KMS-11 (cell line): ENCODE measurements around the gene NPEPL1.

Experiments used
- H2AFZ ChIP-seq: fragments of 200-600 bp; sonication (generic); 2 replicates; pipeline ENCODE4 v1.6.1; 2016; ENCODE audit warnings: antibody characterized with exemption, mixed run types, low read depth
- H3K27ac ChIP-seq: fragments of 200-600 bp; sonication (generic); 2 replicates; pipeline ENCODE4 v1.6.1; 2016; ENCODE audit warnings: mild to moderate bottlenecking, mixed run types
- H3K27me3 ChIP-seq: fragments of 200-600 bp; sonication (generic); 2 replicates; pipeline ENCODE4 v1.6.1; 2017; ENCODE audit warnings: mild to moderate bottlenecking, low read depth, mixed run types, moderate library complexity; ENCODE audit not compliant: insufficient read depth
- H3K36me3 ChIP-seq: fragments of 200-600 bp; sonication (generic); 2 replicates; pipeline ENCODE4 v1.6.1; 2017; ENCODE audit warnings: mild to moderate bottlenecking, mixed run types; ENCODE audit not compliant: insufficient read depth
- H3K4me1 ChIP-seq: fragments of 200-600 bp; sonication (generic); 2 replicates; pipeline ENCODE4 v1.6.1; 2016; ENCODE audit warnings: mild to moderate bottlenecking, low read depth, mixed run types; ENCODE audit not compliant: poor library complexity, severe bottlenecking
- H3K4me2 ChIP-seq: fragments of 200-600 bp; sonication (generic); 2 replicates; pipeline ENCODE4 v1.7.0; 2016; ENCODE audit warnings: mild to moderate bottlenecking, mixed run types
- H3K4me3 ChIP-seq: fragments of 200-600 bp; sonication (generic); IDR thresholded peaks from 2 replicates; pipeline ENCODE4 v1.6.1; 2017; ENCODE audit warnings: low read depth, low read length, mixed read lengths; ENCODE audit not compliant: insufficient read depth
- H3K79me2 ChIP-seq: fragments of 200-600 bp; sonication (generic); 2 replicates; pipeline ENCODE4 v1.6.1; 2016; ENCODE audit warnings: low read depth, mixed run types; ENCODE audit not compliant: insufficient read depth
- H3K9ac ChIP-seq: fragments of 200-600 bp; sonication (generic); 2 replicates; pipeline ENCODE4 v1.6.1; 2016; ENCODE audit warnings: mild to moderate bottlenecking, mixed run types
- H4K20me1 ChIP-seq: fragments of 200-600 bp; sonication (generic); 2 replicates; pipeline ENCODE4 v1.6.1; 2016; ENCODE audit warnings: mild to moderate bottlenecking, mixed run types; ENCODE audit not compliant: insufficient read depth
- TF ChIP-seq, protein P1 (sequence below): fragments of 200-600 bp; sonication (generic); conservative IDR thresholded peaks from 2 replicates; pipeline ENCODE4 v1.6.1; 2017; ENCODE audit warnings: low read depth, mild to moderate bottlenecking, antibody characterized with exemption, low read length, moderate library complexity, mixed read lengths

The NPEPL1 gene

DNA sequence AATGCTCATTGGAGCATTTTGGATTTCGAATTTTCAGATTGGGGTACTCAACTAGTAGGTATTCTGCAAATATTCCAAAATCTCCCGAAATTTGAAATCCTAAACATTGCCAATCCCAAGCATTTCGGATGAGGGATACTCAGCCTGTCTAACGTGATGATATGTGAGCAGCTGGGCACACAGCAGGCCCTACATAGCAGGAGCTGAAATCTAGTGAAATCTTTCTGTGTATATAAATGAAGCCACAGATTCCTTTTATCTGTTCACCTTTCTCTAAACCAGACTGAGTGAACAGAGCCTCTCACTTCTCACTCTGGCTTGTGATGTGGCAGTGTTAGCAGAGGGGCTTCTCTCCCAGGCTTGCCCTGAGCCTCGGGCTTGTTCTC lies 23.7 kb upstream of the NPEPL1 start:
- Histone ChIP-seq H3K9ac (no peak overlapping the region), H3K27me3 (no peaks in the 10 kb centered on the region), H4K20me1 (no peaks in the 10 kb centered on the region; the same call in 1 of the 2 replicates), H2AFZ (no peak overlapping the region), H3K36me3 (no peaks in the 10 kb centered on the region), H3K4me2 (peak overlapping the region; percentile 59; the same call in 1 of the 2 replicates), H3K4me3 (no peak overlapping the region), H3K4me1 (peaks cover 22% of the 10 kb centered on the region), H3K79me2 (no peaks in the 10 kb centered on the region; the same call in 1 of the 2 replicates), H3K27ac (peak overlapping the region; percentile 36; the same call in 1 of the 2 replicates)
- TF ChIP-seq, protein P1, sequence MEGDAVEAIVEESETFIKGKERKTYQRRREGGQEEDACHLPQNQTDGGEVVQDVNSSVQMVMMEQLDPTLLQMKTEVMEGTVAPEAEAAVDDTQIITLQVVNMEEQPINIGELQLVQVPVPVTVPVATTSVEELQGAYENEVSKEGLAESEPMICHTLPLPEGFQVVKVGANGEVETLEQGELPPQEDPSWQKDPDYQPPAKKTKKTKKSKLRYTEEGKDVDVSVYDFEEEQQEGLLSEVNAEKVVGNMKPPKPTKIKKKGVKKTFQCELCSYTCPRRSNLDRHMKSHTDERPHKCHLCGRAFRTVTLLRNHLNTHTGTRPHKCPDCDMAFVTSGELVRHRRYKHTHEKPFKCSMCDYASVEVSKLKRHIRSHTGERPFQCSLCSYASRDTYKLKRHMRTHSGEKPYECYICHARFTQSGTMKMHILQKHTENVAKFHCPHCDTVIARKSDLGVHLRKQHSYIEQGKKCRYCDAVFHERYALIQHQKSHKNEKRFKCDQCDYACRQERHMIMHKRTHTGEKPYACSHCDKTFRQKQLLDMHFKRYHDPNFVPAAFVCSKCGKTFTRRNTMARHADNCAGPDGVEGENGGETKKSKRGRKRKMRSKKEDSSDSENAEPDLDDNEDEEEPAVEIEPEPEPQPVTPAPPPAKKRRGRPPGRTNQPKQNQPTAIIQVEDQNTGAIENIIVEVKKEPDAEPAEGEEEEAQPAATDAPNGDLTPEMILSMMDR, result no peak

DNA sequence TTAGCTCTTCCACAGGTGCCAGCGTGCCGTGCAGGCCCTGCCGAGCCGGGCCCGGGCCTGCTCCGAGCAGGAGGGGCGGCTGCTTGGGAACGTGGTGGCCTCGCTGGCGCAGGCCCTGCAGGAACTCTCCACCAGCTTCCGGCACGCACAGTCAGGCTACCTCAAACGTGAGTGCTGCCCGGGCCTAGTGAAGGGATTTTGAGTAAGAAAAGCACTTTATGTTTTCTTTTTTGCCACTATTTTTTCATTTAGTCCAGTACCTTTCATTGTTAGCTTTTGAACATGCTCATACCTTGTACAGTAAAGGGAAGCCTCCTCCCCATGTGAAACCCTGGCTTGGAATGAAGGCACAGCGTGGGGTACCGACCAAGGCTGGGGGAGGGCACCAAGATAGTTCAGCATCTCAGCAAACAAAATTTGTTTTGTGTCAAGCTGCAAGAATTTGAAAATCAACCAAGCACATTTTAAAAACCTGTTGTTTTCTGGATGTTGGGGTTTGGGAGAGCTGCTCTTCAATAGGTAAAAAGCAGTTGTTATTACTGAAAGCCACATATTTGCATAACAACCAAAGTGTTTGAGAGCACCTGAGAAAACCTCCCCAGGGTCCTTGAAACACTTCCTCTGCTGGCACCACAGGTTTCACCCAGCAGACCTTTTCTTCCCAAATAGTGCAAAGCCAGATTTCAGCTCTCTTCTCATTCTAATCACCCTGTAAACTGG lies 23.2 kb upstream of the NPEPL1 start:
- H3K4me1 ChIP-seq, result peaks cover 22% of the 10 kb centered on the region
- H3K27me3 ChIP-seq, result no peaks in the 10 kb centered on the region
- no peaks in the 10 kb centered on the region; the same call in 1 of the 2 replicates for H3K79me2 ChIP-seq
- TF ChIP-seq, protein P1, result no peak
- H2AFZ ChIP-seq, result no peak overlapping the region
- H3K4me2 ChIP-seq, result peak overlapping the region; percentile 59
- peak overlapping the region; percentile 36; the same call in 1 of the 2 replicates for H3K27ac ChIP-seq
- no peak overlapping the region for H3K4me3 ChIP-seq
- H3K36me3 ChIP-seq, result no peaks in the 10 kb centered on the region
- H3K9ac ChIP-seq, result no peak overlapping the region
- H4K20me1 ChIP-seq, result no peaks in the 10 kb centered on the region; the same call in 1 of the 2 replicates

DNA sequence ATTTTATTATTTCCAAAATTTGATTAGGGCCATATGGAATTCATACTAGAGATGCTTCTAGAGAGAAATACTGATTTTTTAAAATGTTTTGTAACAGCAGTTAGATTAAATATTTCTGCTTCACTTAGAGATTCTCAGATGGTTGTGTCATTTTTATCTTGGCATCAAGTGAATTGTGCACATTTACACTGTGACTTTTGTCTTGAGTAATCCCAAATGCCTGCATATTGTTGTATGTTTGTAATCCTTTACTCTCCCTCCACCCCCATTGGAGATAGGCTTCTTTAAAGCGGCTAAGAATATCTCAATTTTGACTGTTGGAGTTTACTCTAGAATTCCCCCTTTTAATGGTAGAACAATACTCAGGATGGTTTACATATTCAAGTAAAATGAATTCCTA lies 22.5 kb upstream of the NPEPL1 start:
- Histone ChIP-seq H3K9ac (no peak overlapping the region), H3K79me2 (no peaks in the 10 kb centered on the region; the same call in 1 of the 2 replicates), H3K27me3 (no peaks in the 10 kb centered on the region), H3K36me3 (no peaks in the 10 kb centered on the region), H2AFZ (no peak overlapping the region), H3K4me3 (no peak overlapping the region), H4K20me1 (no peaks in the 10 kb centered on the region; the same call in 1 of the 2 replicates), H3K27ac (peak overlapping the region; percentile 36; the same call in 1 of the 2 replicates), H3K4me2 (peak overlapping the region; percentile 59), H3K4me1 (peaks cover 22% of the 10 kb centered on the region)
- TF ChIP-seq, protein P1, result no peak

DNA sequence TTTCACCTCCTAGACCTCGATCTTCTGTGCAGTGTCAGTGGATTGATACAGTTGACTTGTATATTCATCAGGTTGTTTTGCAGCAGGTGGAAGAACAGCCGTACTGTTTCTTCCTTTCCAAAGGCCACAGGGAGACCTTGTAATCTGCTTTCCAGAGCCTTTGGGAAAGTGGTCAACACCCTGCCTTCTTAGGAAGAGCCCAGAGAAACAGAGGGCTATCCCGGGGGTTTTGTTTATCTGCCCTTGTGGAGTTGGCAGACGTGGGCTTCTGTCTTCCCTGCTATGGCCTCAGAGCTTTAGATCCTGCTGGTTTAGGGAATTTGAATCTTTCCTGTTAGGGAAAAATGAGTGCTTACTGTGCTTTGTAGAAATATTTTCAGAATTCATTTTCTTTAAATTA lies 21.9 kb upstream of the NPEPL1 start:
- Histone ChIP-seq H3K27ac (no peak overlapping the region), H3K4me2 (no peak overlapping the region; the same call in 1 of the 2 replicates), H3K27me3 (no peaks in the 10 kb centered on the region), H2AFZ (no peak overlapping the region), H3K4me1 (peaks cover 22% of the 10 kb centered on the region), H3K79me2 (no peaks in the 10 kb centered on the region; the same call in 1 of the 2 replicates), H3K9ac (no peak overlapping the region), H4K20me1 (no peaks in the 10 kb centered on the region; the same call in 1 of the 2 replicates), H3K36me3 (no peaks in the 10 kb centered on the region; the same call in 1 of the 2 replicates), H3K4me3 (no peak overlapping the region)
- TF ChIP-seq, protein P1, result no peak
